ENCODE data around the gene SNX22.

Gene SNX22

DNA sequence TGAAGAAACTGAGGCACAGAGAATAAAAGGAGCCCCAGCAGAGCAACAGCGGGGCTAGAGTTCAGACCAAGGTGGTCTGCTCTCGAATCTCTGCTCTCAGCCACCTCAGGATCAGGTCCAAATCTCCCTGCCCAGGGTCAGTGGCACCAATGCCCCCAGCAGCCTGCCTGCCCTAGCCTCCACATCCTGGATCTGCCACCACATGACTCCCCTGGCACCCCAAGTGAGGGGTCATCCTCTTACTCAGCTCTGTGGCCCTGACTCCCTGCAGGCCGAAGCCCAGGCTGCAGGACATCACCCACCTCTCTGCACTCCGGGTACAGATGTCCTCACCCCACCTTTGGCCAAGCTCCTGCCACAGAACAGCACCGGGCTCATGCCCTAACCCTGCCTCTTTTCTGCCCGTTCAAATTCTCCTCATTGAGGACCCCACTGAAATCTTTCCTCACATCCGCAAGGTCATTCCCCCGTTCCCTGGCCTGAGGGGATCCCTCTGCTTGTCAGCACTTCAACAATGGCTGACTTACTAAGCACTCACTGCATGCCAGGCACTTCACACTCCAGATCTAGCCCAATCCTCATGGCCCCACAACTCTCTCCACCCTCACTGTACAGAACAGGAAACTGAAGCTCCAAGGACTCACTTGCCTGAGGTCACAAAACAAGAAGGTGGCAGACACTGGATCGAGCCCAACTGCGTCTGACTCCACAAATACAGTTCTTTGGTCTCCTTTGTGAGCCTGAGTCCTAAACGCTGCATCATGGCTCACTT is 7.0 kb downstream of the SNX22 start:
- no peak for DNase-seq

DNA sequence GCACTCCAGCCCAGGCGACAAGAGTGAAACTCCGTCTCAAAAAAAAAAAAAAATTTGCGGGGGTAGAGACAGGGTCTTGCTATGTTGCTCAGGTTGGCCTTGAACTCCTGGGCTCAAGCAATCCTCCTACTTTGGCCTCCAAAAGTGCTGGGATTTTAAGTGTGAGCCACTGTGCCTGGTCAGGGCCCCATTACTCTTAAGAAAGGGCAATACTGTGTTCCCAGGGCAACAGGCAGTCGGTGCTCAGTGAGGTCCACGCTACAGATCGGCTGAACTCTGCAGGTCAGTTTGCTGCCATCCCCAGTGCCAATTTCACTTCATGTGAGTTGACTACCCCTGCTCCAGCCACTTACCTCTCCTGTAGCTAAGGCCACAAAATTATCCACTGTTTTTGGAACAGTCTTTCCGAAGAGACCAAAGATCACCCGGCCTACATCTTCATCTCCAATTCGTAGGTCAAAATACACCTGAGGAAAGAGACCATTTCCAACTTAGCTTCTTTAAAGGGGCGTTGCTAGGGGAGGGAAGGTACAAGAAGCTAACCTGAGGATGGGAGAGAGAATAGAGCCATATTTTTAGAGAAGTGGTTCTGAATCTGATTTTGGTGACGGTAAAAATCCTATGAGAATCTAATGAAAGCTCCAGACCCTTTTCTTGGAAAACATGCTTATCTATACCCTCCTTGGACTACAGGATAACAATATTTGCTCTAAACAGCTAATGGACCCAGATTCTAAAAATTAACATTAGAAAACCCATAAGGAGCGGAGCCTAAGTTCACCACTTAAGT is 10.4 kb downstream of the SNX22 start:
- no peak for DNase-seq

DNA sequence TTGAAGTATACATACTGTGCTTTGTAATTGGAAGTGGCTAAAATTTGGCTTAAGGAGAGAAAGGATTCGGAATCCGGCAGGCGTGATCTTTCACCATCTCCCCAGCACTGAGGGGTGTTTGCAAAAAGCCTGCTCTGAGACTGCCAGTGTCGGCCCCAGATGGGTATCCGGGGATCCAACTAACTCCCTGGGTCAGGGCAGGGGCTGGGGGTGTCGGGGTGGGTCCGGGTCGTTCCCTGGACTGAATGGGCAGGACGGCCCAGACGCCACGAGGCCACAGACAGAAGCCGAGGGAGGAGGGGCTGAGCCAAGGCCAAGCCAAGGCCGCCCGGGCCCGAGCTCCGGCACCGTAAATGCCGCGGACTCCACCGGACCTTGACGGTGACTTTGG is 10.9 kb downstream of the SNX22 start:
- no peak for DNase-seq

DNA sequence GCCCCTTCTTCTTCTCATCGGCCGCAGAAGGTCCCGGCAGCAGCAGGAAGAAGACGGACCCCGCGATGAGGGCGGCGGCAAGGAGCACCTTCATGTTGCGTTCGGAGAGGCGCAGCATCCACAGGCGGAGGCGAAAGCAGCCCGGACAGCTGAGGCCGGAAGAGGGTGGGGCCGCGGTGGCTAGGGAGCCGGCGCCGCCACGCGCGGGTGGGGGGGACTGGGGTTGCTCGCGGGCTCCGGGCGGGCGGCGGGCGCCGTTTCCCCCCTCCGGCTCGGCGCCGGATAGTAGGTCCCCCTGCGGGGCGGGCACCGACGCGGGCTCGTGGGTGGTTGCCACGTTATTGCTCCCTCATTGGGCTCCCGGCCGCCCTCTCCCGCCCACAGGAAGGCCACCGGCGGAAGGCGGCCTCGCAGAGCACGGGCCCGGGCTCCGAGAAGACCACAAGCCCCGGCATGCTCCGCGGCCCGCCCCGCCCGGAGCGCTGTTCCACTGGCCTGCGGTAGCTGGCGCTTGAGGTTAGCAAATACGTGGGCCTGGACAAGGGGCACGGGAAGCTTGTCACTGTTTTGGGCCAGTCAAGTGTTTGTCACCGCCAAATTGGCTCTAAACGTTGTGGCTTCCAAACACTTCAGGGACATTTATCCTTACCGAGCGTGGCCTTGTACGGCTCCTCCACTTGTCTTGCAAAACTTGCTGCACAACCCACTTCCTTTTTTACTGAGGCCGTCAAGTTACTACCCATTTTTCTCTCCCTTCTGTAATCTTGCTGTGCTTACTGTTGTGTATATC is 11.5 kb downstream of the SNX22 start, which contains the start of gene PPIB:
PPIB (minus strand) TSS at position 154 of the 790 bp plus-strand sequence; CDS start at position 118, 36 bp downstream.
- peak; percentile 91 to 97 (median 95) for DNase-seq

DNA sequence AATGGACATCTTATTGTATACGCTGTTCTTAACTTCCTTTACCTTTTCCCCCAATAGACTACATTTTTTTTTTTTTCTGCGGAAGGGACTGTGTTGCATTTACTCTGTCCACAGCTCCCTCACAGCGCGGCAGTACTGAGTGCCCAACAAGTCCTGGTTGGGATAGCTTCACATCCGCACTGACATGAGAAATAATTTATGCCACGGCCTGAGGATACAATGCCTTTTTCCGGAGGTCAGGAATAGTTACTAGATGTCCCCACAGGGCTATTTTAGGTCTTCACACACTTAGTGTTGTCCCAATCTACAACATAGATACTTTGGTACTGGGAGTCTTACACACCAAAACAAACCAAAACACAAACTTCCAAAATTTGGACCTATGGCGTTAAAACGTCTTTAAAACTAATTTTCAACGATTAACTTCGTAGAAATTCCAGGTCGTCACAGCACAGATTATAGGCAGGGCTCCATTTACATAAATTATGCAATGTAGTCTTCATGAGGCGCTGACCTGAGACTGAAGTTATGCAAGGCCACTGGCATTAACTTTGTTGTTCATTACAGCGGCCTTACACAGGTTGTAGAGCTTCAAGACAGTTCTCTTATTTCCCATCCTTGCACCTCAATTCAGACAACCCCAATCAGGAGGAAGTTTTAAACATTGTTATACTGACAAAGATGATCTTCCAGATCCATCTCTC is 12.3 kb downstream of the SNX22 start:
- no peak for DNase-seq

DNA sequence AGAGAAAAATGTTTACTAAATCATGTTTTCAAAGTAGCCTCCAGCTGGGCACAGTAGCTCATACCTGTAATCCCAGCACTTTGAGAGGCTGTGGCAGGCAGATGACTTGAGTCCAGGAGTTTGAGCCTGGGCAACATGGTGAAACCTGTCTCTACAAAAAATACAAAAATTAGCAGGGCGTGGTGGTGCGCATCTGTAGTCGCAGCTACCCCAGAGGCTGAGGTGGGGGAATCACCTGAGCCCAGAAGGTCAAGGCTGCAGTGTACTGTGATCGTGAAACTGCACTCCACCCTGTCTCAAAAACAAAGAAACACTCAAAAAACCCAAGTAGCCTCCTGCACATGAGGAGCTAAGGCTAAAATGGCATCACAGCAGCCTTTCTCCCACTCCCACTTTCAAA is 12.9 kb downstream of the SNX22 start:
- DNase-seq, result no peak

DNA sequence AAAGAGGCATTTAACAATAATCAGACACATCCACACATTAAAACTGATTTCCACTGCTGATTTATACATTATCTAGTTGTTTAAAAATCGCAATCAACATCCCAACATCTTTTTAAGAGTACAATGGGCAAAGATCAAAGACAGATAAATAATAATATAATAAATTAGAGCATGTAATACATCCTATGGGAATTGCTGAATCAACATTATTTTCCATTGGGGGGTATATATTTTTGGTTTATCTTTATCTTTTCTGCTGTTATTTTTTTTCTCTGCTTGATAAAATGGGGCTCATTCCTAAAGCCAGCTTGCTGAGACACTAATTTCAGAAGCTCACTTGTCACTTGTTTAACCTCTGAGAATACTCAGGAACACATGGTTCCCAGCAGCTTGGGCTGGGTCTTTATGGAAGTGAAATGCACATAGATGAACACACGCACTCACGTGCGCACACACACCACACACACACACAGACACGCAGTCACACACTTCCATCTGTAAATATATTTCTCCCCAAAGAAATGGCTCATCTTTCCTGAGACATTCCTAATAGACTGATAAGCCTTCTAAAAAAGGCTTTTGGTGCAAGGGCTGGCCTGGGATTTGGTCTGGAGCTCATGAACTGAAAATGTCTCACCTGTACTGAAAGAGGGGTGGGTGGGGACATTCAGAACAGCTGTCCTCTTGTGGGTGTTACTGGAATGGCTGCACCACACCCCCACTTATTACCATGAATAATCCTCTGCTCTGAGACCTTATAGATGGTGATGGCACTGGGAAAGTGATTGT is 14.8 kb downstream of the SNX22 start:
- no peak for DNase-seq

DNA sequence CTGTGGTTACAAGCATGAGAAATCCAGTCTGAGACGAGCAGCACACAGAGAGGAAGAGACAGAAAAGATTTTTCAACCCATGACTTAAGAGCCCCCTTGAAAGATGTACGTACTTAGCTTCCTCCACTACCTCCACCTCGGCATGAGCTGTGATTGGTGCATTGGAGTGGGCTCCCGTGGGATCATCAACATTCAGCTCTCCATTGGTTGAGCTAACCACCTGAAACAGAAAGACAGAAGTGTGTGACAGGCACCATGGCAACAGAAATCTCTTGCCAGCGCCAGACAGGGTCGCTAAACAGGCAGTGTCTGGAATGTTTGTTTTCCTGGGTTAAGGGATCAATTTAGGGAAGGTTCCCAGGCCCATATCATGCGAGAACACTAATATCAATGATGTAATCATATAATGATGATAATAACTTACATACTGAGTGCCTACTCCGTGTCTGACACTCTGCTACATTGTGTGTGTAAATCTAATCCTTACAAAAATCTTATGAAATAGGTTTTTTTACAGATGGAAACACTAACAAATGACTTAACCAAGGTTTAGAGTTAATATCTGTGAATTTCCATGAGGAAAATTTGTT is 28.8 kb downstream of the SNX22 start:
- no peak for DNase-seq

DNA sequence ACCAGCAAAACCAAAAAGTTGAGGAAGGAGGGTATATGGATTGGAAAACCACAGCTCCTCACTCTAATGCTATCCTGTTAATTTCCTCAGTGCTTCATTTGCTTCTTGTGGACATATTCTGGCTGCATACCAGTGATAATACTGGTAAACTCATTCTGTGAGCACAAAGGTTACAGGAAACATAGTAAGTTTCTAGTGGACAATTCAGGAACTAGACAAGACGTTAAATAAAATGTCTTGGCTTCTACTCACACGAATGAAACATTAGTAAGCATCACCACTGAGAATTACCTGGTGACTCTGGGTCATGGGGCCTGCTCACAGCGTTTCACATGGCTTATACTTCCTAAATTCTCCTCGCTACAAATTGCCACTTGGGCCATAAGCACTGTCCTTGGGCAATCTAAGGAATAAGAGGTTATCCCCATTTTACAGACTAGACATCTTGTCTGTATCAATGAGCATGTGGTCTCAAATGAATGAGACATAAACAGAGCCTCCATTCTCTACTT is 31.4 kb downstream of the SNX22 start:
- DNase-seq, result no peak

DNA sequence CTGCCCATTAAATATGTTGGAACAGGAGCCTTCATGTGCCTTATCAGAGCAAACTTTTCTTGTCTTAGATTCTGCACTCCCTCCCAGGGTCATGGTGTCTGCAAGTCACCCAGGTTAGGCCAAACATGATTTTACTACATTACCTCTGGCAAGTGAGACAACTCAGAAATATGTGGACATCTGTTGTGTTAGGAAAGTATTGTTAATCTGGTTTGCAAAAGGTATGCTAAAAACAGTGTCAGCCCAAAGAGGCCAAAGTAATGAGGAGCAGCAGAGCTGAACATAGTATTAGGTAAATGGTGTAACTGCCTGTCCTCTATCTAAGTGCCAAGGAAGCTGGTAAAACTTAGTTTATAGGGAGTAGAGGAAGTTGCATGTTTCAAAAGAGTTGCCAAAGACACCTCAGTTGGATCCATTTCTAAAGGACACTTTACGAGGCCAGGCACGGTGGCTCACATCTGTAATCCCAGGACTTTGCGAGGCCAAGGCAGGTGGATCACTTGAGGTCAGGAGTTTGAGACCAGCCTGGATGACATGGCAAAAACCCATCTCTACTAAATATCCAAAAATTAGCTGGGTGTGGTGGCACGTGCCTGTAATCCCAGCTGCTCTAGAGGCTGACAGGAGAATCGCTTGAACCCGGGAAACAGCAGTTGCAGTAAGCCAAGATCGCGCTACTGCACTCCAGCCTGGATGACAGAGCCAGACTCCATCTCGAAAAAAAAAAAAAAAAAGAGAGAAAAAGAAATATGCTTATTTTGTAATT is 33.8 kb downstream of the SNX22 start:
- no peak for DNase-seq

DNA sequence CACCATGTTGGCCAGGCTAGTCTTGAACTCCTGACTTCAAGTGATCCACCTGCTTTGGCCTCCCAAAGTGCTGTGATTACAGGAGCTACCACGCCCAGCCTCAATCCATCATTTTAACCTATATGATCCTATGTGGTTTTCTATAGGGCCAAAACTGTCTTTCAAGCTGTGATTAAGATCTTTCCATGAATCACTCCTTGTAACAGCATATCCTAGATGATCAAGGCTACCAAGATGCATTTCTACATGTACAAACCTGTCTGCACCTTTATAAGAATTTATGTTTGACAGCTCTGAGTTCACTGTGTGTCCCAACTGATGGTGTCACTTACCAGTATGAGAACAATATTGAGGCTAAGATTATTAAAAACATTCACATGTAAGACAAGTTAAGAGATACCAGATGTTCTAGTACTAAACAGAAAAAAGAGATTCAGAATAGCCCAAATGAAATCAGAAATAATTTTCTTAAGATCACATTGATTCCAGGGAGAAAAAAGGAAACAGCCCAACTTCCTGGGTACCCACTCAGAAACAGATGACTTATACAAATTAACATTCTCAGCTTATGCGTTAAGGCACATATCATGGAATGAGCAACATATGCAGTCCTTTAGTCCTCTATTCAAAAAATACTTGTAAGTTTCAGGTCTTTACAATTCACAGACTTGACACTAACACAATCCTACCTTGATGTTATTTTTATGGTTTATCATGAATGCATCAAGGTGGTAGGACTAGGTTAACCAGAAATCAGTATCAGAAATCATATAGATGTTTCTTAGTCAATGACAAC is 36.1 kb downstream of the SNX22 start:
- no peak for DNase-seq

DNA sequence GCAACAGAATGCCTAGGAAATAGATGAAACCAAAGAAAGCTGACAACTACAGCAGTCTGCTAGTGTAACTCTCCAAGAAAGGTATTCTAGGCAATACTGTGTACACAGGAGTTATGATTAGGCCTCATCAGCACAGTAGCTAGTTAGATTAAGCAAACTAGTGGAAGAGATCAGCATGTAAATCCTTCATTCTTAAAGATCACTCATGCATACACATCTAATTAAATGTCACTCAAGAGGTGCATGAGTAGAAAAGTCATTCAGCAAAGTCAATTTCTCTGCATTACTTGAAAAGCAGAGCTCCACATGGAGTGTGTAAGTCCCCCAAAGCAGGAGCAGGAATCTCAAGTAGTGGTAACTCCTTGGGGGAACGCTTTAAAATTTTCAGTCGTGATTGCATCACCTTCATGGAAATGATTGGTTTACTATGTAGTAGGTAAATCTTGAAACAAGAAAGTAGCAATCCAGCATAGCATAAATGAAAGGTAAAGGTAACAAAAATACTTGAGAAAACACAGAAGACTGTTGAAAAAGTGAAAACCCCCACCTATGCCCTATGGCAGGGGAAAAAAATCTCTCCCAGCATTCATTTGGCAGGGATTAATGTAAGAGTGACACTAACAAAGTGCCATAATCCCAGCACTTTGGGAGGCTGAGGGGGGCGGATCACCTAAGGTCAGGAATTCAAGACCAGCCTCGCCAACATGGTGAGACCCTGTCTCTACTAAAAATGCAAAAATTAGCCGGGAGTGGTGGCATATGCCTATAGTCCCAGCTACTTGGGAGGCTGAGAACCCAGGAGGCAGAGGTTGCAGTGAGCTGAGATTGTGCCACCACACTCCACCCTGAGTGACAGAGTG is 40.7 kb downstream of the SNX22 start:
- DNase-seq, result no peak

DNA sequence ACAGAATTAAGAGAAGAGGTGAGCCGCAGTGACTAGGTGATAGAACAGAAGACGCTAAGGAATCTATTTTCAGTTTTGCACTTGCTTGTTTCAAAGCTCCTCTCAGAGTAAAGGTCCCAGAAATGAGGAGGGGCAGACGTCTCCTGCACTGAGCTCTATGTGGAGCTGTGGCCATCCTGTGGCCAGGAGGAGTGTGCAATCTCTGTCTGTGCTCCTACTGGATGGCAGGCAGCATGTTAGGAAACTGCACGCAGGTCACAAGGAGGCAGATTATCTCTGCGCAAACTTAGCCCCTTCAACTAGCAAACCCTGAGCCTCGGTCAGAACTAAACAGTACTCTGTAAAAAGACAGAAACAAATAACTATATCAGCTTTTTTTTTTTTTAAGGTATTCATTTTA is 42.4 kb downstream of the SNX22 start:
- DNase-seq, result no peak

DNA sequence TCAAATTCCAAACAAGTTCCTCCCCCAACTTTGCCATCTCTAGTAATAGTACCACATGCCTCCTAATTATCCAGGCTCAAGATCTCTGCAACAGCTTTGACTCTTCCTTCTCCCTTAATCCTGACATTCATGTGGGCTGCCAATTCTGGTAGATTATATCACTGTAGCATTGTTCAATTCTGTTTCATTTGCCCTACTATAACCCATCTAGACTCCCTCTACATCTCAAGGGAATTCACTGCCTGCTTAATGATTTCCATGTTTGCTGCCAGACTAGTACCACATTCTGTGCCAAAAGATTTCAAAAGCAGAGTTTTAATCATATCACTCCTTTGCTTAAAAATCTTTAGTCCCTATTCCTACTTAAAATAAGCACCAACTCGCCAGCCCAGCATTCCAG is 45.9 kb downstream of the SNX22 start:
- DNase-seq, result no peak

DNA sequence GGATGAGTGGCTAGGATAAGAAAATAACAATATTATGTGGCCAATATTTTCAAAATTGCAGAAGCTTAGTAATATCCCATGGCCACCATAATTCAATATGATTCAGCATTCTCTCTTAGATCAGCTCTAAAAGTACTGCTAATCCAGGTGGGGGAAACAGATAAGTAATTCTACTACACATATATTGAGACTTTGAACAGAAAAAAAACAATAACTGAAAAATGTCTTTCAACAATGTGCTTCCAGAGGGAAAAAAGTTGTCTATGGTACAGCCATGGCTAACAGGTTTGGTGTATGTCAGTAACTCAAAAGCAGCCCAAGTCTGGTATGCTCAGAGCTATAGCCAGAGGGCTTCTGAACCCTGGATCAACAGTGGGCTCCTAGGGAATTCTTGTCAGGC is 53.7 kb downstream of the SNX22 start:
- DNase-seq, result no peak
